WTC11 (cell line): ENCODE measurements around the gene FMN2.

ENCODE experiments used
- CREM ChIP-seq: sonication (generic); formaldehyde crosslinking; IDR thresholded peaks from 2 replicates; pipeline ENCODE4 v1.8.1; 2022; ENCODE audit warnings: mild to moderate bottlenecking, missing genetic modification reagents, moderate library complexity
- FOXJ3 ChIP-seq: sonication (generic); formaldehyde crosslinking; IDR thresholded peaks from 2 replicates; pipeline ENCODE4 v1.9.0; 2021; ENCODE audit warnings: missing genetic modification reagents, mild to moderate bottlenecking, borderline replicate concordance
- JUN ChIP-seq: sonication (generic); formaldehyde crosslinking; IDR thresholded peaks from 2 replicates; pipeline ENCODE4 v1.8.0; 2023; ENCODE audit warnings: mild to moderate bottlenecking, missing genetic modification reagents
- TF ChIP-seq, protein P1 (sequence below): sonication (generic); formaldehyde crosslinking; conservative IDR thresholded peaks from 2 replicates; pipeline ENCODE4 v1.8.1; 2022; ENCODE audit warnings: mild to moderate bottlenecking, missing genetic modification reagents
- TF ChIP-seq, protein P2 (sequence below): fragments of 200-600 bp; IDR thresholded peaks from 2 replicates; pipeline ENCODE4 v1.8.0; 2022; ENCODE audit warnings: antibody characterized with exemption
- TF ChIP-seq, protein P3 (sequence below): sonication (generic); formaldehyde crosslinking; IDR thresholded peaks from 2 replicates; pipeline ENCODE4 v1.8.0; 2022; ENCODE audit warnings: mild to moderate bottlenecking, missing genetic modification reagents
- TF ChIP-seq, protein P4 (sequence below): sonication (generic); formaldehyde crosslinking; IDR thresholded peaks from 2 replicates; pipeline ENCODE4 v1.8.1; 2022; ENCODE audit warnings: low read depth, missing genetic modification reagents, borderline replicate concordance
- TF ChIP-seq, protein P5 (sequence below): sonication (generic); formaldehyde crosslinking; IDR thresholded peaks from 2 replicates; pipeline ENCODE4 v1.8.1; 2023; ENCODE audit warnings: mild to moderate bottlenecking, missing genetic modification reagents, moderate library complexity

DNA sequence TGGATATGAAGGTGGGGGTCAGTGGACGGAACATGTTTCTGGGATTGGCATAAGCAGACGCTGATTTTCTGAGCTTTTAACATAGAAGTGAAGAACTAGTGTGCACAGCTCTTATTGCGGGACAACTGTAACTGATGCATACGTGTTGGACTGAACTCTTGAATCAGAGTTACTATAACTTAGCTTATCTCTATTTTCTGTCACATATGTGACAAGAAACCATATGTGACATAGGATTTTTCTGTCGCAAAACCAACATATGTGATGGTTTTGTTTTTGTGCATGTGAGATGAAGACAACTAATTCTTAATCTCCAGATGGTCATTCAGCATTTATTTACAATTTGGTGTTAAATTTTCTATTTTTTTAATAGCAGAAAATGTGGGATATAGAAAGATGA is 270.4 kb downstream of the FMN2 start:
- TF ChIP-seq, protein P1, sequence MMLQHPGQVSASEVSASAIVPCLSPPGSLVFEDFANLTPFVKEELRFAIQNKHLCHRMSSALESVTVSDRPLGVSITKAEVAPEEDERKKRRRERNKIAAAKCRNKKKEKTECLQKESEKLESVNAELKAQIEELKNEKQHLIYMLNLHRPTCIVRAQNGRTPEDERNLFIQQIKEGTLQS (CRISPR knock-in tag) = no peak
- TF ChIP-seq, protein P2, sequence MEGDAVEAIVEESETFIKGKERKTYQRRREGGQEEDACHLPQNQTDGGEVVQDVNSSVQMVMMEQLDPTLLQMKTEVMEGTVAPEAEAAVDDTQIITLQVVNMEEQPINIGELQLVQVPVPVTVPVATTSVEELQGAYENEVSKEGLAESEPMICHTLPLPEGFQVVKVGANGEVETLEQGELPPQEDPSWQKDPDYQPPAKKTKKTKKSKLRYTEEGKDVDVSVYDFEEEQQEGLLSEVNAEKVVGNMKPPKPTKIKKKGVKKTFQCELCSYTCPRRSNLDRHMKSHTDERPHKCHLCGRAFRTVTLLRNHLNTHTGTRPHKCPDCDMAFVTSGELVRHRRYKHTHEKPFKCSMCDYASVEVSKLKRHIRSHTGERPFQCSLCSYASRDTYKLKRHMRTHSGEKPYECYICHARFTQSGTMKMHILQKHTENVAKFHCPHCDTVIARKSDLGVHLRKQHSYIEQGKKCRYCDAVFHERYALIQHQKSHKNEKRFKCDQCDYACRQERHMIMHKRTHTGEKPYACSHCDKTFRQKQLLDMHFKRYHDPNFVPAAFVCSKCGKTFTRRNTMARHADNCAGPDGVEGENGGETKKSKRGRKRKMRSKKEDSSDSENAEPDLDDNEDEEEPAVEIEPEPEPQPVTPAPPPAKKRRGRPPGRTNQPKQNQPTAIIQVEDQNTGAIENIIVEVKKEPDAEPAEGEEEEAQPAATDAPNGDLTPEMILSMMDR = no peak
- TF ChIP-seq, protein P3, sequence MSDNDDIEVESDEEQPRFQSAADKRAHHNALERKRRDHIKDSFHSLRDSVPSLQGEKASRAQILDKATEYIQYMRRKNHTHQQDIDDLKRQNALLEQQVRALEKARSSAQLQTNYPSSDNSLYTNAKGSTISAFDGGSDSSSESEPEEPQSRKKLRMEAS (CRISPR knock-in tag) = no peak
- TF ChIP-seq FOXJ3 (CRISPR knock-in tag) = no peak
- TF ChIP-seq, protein P4, sequence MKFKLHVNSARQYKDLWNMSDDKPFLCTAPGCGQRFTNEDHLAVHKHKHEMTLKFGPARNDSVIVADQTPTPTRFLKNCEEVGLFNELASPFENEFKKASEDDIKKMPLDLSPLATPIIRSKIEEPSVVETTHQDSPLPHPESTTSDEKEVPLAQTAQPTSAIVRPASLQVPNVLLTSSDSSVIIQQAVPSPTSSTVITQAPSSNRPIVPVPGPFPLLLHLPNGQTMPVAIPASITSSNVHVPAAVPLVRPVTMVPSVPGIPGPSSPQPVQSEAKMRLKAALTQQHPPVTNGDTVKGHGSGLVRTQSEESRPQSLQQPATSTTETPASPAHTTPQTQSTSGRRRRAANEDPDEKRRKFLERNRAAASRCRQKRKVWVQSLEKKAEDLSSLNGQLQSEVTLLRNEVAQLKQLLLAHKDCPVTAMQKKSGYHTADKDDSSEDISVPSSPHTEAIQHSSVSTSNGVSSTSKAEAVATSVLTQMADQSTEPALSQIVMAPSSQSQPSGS (CRISPR knock-in tag) = no peak
- TF ChIP-seq, protein P5, sequence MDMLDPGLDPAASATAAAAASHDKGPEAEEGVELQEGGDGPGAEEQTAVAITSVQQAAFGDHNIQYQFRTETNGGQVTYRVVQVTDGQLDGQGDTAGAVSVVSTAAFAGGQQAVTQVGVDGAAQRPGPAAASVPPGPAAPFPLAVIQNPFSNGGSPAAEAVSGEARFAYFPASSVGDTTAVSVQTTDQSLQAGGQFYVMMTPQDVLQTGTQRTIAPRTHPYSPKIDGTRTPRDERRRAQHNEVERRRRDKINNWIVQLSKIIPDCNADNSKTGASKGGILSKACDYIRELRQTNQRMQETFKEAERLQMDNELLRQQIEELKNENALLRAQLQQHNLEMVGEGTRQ = no peak
- no peak for TF ChIP-seq JUN
- TF ChIP-seq CREM (CRISPR knock-in tag) = no peak
